GM18517 (cell line): ENCODE results near the gene ICOS.

Experiments used
- ATAC-seq: cut with Tn5 transposase; IDR thresholded peaks from one replicate; pipeline ENCODE4 v1.9.1; 2021; ENCODE audit warnings: mild to moderate bottlenecking, moderate library complexity; ENCODE audit not compliant: unreplicated experiment

The ICOS gene, protein sequence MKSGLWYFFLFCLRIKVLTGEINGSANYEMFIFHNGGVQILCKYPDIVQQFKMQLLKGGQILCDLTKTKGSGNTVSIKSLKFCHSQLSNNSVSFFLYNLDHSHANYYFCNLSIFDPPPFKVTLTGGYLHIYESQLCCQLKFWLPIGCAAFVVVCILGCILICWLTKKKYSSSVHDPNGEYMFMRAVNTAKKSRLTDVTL

GRCh38 chr2:203936535-203936934 lies at the start of gene ICOS:
TSS of gene ICOS (plus strand) at chr2:203936763. CDS start at chr2:203936815, 52 bp downstream.
- ATAC-seq: no peak

- no peak for ATAC-seq
Observed at GRCh38 chr2:203887677-203888076, 48.9 kb upstream of the ICOS start.

GRCh38 chr2:203889542-203889941 lies 47.0 kb upstream of the ICOS start:
- ATAC-seq: no peak

- ATAC-seq: no peak
Observed at GRCh38 chr2:203889944-203890343, 46.6 kb upstream of the ICOS start.

DNA sequence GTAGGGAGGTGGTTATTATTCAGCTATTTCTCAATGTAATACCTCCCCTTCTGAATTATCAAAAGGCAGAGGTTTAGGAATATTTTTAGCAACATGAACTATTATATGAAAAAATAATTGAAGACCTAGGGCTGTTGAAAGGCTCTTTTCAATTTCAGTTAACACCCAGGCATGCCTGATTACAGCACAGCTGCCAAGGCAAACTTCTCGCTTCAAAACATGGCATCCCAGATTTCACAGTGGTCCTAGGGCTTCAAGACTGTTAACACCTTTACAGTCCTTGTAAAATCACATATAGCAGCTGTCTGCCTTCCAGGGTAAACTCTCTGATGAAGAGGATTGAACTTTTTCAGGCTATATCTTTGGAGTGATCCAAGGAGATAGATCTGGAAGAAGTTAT lies 45.8 kb upstream of the ICOS start:
- no peak for ATAC-seq

DNA sequence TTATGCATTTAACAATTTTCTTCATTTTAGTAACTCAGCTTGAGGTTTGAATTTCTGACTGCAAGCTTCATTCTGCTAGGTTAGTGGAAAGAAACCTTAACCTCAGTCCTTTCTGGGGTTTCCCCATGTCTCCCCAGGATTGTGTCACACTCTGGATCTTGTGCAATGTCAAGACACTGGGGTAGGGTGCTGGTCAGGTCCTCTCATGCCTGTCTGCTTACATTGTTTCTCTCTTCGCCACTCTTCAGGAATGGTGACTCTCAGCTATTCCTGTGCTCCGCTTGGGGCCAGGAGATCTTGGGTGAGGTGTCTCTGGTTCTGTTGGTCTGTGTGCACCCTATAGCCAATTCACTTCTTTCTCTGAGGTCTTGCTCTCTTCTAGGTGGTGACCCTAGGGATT lies 45.1 kb upstream of the ICOS start:
- no peak for ATAC-seq

DNA sequence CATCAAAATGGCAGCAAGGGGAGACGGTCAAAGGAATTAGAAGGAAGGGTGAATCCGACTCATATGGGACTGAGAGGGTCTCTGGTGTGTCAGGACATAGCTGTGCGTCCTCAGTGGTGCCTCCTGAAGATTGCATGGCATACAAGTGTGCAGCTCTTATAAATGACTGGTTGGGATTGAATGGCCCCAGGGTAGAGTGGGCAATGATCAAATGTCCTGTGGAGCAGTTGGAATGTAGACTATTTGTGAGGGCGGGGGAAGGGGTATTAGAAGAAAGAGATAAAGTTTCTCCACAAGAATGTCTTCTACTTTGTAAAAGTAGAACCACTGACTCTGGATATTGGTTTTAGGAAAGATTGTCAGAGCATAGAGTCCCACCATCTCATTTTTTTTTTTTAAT lies 44.4 kb upstream of the ICOS start:
- ATAC-seq: no peak

GRCh38 chr2:203893401-203893800 lies 43.2 kb upstream of the ICOS start:
- ATAC-seq: no peak

GRCh38 chr2:203893840-203894239 lies 42.7 kb upstream of the ICOS start:
- no peak for ATAC-seq

DNA sequence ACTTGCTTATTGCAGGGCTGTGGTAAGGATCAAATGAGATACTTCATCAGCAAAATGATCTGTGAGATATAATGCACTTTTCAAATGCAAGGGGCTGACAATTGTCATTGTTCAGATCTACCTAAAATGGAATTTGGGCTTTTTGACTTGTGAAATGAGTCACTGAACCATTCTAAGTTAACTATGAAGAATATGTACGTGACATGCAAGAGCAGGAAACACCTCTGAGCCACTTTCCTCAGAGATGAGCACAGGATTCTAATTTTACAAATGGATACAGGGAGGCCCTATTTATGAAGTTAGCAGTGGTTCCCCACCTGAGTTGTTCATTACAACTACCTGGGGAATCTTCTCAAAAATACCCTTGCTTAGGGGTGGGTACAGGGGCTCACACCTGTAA lies 42.3 kb upstream of the ICOS start:
- no peak for ATAC-seq

DNA sequence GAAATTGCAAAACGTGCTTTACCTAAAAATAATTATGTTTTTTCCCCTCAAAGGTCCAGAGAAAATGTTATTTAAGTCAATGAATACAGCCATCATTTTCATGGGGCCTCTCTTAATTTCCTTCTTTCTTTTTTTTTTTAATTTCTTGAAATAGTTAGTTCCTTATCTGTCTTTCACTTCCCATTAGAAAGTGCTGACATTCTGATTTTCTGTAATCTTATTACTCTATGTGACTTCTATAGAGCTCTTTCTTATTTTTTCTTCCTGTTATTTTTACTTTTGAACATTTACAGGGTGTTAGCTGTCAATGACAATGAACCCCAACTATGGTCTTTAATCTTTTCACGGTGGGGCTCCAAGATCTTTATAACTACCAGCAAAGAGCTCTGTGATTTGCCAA lies 39.0 kb upstream of the ICOS start:
- ATAC-seq: no peak

DNA sequence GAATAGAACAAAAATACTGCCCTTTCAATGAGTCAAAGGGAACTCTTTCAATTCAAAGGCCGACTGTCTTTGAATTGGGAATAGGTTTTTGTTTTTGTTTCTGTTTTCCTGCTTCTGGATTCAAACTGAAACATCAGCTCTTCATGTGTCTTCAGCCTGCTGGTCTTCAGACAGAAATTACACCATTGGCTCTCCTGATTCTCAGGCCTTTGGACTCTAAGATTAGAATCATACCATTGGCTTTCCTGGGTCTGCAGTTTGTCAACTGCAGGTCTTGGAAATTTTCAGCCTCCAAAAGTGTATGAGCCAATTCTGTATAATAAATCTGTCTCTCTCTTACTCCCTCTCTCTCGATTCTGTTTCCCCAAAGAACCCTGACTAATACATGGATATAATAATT lies 37.9 kb upstream of the ICOS start:
- ATAC-seq: no peak

- ATAC-seq: no peak
Observed at GRCh38 chr2:203900253-203900652, 36.3 kb upstream of the ICOS start.

DNA sequence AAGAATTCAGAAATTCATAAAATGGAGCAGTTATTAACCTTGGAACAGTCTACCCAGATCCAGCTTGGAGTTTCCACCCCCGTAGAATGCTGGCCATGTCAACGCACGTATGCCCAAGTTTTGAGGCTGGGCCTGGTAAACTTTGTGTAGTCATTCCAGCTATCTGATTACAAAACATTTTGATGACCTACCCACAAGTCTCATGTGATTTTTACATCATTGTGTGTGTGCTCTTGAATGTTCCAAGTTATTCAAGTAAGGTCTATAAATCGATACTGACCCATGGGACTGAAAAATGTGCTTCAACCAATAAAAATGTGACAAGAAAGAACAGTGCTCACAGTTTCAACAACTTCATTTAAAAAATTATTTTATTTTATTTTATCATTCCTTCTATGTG lies 32.5 kb upstream of the ICOS start:
- ATAC-seq: no peak

DNA sequence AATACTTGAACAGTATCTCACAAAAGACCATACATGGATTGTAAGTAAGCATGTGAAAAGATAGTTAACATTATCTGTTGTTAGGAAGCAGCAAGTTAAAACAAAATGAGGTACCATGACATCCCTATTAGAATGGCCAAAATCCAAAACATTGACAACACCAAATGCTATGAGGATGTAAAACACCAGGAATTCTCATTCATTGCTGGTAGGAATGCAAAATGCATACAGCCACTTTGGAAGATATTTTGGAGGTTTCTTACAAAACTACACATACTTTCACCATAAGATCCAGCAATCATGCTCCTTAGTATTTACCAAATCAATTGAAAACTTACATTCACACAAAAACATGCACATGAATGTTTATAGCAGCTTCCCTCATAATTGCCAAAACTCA lies 30.9 kb upstream of the ICOS start:
- no peak for ATAC-seq

- ATAC-seq: no peak
Observed at GRCh38 chr2:203908066-203908796, 28.3 kb upstream of the ICOS start.

GRCh38 chr2:203908797-203909185 lies 27.8 kb upstream of the ICOS start:
- ATAC-seq: no peak

DNA sequence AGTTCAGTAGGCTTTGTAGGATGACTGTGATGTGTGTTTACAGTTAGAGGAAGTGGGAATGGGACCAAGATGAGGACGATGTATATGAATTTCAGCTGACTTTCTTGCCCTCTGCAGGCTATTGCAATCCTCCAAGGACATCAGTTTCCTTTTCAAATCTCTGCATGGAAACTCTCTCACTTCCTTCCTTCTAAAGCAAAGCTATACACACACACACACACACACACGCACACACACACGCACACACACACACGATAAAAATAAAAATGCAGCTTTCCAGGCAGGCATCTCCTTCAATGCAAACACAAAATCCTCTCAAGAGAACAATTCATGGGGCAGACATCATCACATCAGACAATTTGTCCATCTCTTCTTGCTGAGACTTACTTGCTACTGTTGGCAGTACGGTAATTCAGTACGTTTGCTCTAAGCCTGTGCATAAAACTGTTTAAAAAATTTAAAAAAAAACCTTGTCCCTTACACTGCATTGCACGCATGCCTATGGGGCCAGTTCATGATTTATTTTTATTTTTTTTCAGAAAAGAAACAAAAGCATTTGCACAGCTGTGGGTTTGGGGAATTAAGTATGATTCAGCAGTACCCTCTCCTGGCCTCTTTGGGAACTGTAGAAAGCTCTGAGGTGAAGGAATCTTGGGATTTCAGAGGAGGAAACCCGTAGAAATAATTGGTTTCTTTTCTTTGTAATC lies 27.1 kb upstream of the ICOS start:
- ATAC-seq: no peak

DNA sequence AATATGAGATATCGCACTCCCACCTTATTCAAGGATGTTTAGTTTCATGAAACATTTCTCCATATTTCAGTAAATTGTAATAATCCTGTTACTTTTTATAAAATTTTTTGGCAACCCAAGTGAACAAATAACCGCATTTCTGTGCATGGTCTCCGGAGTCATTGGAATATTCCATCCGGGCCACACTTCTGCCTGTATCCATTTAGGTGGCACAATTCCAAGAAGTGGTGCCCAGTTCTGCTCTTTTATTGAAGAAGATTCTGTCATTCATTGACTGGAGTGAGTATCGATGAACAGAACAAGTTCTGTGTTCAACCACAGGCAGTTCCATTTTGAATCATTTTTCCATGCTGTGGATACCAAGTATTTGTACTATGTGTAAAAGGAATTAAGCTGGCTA lies 26.6 kb upstream of the ICOS start:
- ATAC-seq: no peak

DNA sequence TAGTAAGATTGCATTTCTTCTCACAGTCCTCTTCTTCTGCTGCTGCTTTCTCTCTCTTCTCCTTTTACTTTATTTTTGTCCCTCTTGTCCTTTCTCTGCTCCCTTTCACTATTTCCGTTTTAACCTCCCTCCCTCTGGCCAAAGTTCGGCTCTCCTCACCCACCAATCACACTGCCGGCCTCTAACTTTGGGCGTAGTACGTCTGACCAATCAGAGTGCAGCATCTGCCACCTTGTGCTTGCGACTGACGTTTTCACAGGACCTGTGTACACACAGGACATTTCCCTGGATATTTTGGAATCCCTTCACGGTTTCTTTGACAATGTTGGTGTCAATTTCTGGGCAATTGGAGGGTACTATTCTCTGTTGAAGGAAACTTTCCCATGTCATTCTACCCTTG lies 22.6 kb upstream of the ICOS start:
- ATAC-seq: no peak

GRCh38 chr2:203914546-203915182 lies 21.9 kb upstream of the ICOS start:
- no peak for ATAC-seq

DNA sequence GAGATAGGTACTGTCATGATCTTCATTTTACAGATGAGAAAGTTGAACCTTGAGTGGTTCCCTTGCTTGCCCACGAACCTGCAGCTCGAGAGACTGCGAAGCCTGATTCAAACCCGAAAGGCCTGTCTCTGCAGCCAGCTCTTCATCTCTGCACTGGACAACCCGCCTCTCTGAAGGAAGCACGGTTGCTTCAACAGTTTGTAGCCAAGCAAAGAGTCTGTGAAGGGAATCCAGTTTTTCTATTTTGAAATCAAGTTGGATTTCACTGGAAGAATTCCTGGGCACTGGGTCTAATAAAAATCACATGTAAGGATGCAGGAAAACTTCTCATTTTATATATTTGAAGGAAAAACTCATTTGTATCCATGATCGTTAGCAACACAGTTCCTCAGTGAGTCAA lies 21.3 kb upstream of the ICOS start:
- no peak for ATAC-seq
